ENCODE results near the gene PRKAG2.

Gene PRKAG2

DNA sequence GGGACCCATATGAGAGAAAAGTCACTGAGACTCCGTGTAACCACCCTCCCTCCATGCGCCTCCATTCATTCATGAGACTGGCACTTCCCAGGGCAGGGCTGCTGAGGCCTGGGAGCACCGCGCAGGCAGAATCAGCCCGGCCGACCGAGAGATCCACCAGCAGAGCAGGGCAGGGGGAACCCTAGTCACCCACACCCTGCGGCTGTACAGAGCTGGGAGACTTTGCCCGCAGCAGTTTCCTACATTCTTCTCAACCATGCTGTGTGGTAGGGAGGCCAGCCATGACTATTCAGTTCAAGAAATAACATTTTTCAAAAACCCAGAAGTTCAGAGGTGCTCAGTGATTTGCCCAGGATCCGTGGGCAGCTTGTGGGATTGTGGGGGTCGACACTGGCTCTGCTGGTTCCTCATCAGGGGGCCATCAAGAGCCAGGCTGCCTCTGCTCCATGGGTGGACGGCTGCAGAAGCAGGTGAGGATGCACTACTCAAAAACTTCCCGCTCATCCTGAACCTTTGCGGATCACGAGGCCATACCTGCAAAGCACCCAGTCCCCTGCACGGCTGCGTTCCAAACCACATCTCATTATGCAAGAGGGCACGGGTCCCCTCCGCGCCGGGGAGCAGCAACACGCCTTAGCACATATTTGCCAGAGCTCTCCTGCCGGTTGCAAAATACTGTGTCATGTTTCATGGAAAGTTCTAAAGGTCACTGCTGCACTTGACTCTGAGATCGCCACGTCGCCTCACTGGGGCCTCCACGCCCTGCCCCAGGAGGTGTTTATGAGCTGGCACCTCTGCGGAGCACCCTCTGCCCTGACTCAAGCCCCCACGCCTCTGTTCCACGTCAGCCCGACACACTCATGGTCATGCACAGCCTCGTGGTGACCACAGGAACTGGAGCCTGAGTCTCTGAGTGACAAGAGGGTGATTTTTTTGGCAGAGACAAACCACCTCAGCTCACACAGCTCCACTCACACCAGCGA lies 132.0 kb downstream of the PRKAG2 start:
- DNase-seq (ENCODE audit: low spot score) = no peak

DNA sequence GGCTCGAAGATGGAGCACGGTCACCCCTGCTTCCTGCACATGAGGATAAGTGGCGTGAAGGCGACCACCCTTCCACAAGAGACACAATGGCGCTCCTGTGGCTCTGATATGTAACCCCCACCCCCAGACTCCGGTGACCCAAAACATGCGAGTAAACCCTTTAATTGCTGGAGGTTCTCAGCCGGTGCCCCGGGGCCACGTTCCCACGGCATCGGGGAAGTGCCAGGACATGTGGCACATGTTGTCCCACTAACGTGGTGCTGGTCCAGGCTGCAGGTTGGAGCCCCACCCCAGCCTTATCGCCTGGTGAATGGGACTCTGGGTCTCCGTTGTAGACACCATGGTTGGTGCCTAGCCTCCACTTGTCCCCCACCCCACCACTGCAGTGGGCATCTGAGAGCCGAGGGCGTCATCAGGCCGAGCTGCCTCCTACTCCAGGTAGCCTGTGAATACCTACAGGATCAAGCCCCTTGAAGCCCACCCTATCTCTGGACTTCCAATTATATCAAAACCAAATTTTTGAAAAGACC lies 132.8 kb downstream of the PRKAG2 start:
- DNase-seq (ENCODE audit: low spot score) = no peak

DNA sequence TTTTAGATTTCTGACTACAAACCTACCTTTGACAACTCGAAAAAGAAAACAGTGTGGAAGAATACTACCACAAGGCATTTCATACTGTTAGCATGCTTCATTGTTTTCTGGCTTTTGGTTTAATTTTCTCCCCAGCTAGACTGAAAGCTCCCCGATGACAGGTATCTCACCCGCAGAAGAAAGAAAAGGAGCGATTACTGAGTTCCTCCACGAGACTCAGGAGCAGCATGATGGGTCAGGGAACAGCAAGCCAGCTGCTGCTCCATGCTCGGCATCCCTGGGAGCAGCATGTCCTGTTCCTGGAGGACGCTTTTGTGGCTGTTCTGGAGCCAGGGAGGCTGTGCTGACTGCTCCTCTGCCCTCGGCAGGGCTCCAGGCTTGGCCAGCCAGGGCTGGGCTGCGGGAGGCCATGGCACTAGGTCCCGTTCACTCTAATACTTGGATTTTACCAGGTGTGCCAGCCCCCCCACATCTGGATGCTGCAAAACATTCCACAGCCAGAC lies 133.4 kb downstream of the PRKAG2 start:
- DNase-seq (ENCODE audit: low spot score) = no peak

DNA sequence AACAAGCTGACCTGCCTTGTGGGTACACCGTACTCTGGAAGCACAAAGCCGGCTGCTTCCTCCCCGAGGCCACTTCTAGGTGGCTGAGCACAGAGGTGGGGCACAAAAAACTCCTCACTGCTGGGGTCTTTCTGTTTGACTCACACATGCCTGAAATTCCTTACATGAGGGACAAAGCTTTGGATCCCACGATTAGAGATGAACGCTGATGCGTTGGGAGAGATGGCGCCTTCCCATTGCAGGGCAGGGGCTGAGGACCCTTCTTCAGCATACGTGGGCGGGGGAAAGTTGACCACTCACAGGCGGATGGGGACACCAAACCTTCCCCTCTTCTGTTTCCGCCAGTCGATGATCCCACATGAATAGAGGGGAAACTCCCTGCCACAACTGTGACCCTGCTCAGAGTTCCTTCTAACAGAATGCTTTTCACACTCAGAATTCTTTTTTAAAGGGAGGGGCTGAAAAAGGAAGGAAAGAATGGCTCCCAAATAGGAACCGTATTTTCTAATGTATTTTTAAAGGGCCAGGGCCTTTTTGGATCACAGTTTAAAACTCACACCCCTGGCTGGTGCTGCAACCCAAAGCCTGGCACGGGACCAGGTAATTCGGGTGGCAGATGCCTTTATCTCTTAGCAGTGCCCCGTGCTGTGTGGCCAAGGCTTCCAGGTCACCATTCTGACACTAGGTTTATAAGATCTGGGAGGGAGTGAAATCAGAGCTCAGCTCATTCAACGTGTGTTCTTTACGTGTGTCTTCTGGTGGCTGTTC lies 134.0 kb downstream of the PRKAG2 start:
- DNase-seq (ENCODE audit: low spot score) = no peak

DNA sequence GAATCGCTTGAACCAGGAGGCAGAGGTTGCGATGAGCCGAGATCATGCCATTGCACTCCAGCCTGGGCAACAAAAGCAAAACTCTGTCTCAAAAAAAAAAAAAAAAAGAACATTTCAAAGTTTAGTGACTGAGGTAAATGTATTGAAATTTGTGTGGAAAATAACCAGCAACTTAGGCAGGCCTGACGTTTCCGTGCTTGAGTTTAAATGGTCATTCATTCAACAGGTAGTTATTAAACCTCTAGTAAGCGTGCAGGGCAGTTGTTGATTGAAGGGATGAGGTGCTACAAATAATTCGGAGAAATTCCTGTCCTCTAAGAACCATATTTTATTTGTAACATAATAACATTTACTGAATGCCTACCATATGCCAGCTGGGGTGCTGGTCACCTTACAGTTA lies 135.3 kb downstream of the PRKAG2 start:
- no peak for DNase-seq (ENCODE audit: low spot score)

DNA sequence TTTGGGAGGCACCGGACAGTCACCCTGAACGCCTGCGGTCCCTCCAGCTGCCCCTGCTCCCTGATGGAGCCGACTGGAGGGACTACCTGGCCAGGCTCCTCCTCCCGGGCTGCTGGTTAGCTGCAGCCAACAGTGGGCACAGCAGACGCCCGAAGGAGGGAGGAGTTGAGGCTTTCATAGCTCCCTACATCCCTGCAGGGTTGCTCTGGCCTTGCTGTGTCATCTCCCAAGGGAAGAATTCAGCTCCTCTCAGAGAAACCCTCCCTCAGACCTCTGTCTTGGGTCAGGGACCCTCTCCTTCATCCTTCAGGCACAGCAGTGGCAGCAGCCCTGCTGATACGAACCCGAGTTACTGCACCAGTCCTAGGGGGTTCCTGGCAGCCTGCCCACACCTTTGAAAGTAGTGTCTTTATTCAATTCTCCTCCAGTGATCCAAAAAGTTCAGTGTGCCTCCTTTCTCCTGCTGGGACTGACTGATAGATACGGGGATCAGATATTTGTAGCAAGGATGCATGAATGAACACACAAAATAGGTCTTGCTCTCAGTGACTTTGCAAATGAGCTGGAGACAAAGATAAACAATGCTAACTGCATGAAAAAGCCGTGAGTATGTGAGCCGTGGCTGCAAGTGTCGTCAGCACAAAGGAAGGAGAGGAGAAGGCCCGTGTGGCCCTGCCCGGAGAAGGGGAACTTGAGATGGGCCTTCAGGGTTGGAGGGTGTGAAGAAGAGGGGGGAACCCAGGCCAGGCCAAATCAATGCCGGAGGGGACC lies 136.6 kb downstream of the PRKAG2 start:
- no peak for DNase-seq (ENCODE audit: low spot score)

DNA sequence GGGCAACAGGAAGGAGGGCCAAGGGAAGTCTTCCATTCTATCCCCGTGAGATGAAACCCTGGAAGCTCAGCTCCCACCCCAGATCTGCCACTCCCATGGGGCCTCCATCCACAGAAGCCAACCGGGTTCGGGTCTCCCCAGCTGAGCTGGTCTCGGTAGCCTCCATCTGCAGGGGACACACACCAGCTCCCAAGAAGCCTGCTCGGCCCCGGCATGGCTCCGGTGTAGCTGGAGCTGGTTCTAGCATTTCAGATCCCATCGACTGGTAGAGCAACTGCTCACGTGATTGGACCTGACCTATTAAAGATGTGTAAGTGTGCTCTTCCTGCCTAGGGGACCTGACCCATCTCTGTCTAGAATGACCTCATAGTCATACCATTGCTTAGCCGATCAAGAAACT lies 138.0 kb downstream of the PRKAG2 start:
- no peak for DNase-seq (ENCODE audit: low spot score)

DNA sequence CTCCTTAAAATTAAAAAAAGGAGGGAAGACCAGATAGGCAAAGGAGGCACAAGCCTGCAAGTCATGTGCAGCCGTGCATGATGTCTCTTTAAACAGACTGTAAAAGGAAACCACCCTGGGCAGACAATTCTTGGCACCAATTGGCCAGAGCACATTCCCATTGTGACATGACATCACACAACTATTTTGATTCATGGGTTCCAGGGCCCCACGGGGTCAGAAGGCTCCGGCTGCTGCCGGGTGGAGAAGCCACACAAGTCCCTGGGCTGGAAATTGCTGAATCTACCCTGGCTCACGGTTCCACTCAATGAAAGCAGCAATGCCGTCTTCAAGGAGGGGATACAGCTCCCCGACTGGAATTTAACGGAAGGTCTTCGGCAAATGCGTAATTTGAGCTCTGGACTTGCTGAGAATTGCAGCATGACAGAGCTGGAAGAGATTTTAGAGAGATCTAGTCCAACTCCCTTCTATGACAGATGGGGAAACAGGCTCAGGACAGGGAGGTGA lies 140.5 kb downstream of the PRKAG2 start:
- no peak for DNase-seq (ENCODE audit: low spot score)

DNA sequence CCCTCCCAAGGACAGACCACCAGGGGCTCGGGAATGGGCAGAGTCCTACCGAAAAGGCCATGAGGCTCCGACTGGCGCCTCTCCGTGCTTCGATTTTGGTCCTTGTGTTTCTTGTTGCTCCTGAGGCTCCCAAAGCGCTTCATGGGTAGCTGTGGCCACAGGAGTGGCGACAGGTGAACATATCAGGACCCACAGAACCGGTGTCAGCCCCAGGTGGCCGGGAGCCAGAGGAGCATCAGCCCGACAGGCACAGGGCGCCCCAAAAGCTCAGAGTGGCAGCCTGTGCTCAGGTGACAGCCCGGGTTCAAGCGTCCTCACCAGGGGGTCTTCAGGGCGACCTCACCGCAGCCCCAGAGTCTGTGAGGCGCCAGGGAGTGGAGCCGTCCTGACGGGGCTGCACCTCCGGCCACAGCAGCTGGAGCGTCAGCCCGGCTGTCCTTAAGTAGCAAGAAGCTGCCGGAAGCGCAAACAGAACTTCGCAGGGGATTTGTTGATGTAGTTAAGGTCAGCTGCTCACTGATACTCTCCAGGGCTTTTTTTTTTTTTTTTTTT lies 141.0 kb downstream of the PRKAG2 start:
- DNase-seq (ENCODE audit: low spot score) = no peak

DNA sequence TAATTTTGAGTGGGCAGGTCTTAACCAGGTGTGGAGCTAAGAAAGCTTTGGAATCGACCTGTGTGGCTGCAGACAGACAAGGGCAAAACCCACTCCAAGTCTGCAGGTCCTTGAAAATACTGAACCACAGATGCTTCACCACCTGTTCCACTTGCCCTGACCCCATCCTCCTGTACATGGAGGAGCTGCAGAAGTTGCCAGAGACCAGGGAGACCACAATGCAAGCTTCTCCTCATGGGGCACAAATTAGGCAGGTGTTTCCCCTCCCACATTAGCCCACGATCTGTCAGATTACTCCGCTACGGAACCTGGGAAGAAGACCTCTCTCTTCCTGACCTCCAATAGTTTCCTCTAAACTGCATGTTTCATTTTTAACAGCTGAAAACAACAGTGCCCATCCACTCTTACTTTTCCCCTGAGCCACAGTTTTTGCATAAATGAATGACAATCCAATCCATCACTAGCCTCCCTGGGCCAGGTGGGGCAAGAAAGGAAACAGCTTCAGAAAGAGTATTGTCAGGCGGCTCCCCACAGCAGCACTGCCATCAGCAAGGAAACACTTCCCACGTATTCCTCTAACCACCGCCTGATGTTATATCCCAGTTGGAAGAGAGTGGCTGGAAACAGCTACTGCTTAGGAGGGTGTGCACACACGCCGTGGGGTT lies 141.6 kb downstream of the PRKAG2 start:
- no peak for DNase-seq (ENCODE audit: low spot score)

DNA sequence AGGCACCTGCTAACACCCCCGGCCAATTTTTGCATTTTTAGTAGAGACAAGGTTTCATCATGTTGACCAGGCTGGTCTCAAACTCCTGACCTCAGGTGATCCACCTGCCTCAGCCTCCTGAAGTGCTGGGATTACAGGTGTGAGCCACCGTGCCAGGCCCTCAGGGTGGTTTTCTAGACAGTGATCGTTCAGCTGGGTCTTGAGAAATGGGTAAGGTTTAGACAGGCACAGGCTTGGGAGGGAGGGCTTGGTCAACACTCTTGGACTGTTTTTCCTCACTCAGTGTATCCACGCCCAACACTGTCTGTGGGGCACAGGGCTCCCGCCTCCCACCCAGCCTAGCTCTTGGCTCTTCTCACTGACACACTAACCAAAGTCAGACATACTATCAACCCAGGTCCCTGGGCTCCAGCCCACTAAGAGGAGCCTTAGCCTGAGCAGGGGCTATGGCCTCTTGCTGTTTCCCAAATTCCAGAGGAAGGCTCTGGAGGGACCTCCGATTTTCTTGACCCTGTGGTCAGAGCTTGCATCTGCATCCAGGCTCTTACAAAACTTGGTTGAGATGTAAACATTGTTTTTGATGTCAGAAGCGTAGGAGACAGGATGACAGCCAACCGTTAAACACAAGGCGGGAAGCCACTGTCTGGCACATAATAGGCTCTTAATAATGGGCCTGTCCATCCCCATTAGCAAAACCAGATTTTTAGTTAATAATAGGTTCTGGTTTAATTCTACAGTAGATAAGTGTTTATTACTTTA lies 143.9 kb downstream of the PRKAG2 start:
- DNase-seq (ENCODE audit: low spot score) = no peak

DNA sequence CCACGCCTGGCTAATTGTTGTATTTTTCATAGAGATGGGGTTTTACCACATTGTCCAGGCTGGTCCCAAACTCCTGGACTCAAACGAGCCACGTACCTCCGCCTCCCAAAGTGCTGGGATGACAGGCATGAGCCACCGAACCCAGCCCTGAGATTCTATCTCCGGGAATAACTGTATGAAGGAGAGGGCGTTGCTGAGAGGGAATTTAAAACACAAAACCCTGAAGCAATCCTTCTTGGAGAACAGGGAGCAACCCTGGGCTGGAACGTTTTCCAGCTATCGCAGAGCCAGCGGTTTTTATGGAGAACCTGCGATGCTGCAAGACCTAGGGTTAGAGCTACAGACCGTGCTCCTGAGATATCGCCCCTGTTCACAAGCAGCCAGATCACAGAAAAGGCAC lies 144.6 kb downstream of the PRKAG2 start:
- no peak for DNase-seq (ENCODE audit: low spot score)

DNA sequence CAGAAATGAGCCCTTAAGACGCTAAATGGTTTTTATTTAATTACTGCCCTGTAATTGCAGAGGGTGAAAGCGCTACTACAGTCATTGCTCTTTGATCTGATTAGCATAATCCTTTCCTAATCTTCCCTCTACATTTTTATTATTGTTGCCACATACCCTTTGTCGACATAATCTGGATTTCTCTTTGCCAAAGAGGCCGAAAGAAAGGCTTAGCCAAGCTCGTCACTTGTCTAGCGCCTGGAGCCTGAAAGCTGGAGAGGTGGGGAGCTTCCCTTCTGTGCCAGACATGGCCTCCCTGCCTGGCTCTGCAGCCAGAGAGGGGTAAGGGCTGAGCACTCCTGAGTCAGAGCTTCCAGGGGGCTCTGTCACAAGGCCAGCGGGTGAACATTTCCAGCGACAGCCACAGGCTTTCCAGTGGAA lies 145.9 kb downstream of the PRKAG2 start:
- no peak for DNase-seq (ENCODE audit: low spot score)

DNA sequence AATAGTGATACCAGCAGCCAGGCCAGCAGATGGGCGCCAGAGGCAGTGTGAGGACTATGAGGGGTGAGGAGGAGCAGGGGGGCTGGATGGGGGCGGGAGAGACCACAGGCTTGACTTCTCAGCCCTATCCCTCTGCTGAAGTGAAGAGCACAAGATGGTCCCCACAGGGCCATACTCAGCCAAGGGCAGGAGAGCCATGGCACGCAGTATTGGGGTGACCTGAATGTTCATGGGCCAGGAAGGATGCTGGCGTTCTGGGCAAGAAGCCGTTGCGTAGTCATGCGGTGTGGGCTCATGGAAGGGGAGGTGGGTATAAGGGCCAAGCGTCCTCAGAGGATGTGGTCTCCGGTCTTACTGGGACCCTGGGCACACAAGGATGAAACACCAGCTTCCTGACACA lies 146.3 kb downstream of the PRKAG2 start:
- no peak for DNase-seq (ENCODE audit: low spot score)

DNA sequence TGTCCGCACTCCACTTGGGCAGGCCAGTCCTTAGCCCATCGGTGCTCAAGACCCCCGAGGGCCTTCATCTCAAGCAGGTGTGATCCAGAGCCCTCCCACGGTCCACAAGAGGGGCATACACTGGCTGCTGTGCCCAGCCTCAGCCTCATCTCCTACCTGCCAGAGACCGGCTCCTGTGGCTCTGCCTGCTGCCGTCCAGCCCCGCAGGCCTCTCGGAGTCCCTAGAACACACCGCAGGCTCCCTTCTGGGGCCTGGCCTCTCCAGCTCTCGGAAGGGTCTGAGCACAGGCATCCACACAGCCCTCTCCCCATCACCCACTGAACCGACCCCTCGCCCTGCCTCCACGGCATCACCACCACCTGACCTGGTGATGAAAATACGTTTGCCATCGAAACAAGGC lies 147.4 kb downstream of the PRKAG2 start:
- no peak for DNase-seq (ENCODE audit: low spot score)

DNA sequence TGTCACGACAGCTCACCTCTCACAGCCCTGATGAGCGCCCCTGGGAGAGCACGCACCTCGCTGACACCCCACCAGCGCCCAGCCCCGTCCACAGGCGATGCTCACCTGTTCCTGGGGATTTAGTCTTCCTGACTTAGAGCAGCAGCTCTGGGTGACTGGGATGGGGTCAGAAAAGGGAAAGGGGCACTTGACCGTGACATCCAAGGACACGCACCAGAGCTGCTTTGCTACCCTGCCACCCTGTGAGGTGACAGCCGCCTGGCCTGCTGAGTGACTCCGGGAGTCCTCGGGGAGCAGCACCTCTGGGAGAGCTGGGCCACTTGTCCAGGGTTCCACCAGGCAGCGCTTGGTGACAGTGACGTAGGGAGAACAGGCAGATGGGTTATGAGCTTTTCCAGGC lies 148.2 kb downstream of the PRKAG2 start:
- no peak for DNase-seq (ENCODE audit: low spot score)

DNA sequence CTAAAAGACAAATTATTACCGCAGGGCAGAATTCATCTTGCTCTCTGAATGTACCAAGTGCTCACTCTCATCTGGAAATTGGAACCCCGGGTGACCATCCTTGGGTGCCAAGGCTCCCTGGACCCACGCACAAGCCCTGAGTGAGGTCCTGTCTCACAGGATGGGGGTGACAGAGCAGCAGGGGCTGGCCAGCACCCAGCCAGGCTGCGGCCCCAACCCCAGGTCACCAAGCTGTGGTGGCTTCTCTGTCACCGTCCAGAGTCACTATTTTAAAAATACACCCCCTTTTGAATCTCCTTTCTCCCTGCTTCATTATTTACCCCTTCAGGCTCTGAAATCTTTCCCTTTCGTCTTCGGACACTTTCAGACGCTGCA lies 148.6 kb downstream of the PRKAG2 start:
- DNase-seq (ENCODE audit: low spot score) = no peak

DNA sequence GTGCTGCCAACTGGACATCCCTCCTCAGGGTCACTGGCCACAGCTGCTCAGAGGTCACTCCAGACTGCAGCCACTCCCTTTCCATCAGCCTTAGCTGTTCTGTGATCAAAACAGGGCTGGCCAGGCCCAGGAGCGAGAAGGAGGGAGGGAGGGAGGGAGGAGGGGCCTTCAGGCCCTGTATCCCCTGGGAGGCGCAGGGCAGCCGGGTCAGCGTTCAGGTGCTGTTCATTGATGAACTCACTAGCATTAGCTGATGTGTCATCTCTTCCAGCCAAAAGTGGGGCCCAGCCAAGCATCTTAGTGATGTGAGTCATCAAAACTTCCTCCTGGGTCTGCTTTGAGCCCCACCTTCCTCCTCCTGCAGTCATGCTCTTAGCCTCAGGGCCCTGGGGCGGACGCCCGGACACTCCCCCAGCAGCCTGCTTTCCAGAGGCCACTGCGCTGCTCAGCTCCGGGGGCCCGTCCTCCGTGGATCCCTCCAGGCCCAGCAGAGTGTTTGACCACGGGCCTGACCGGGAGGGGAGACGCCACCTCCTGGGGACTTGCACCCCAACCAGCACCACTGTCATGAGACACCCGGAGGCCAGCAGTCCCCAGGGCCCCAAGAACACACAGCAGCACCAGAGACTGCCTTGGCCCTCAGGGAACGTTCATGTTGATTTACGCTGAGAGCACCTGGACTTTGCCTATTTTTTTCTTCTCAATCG lies 149.2 kb downstream of the PRKAG2 start:
- no peak for DNase-seq (ENCODE audit: low spot score)
